Superior temporal gyrus (tissue), 1 donor: ENCODE measurements around the gene PTH1R.

Source experiments
- DNase-seq: peaks from one replicate; pipeline ENCODE4 v3.0.0-alpha.2; 2016; ENCODE audit errors: extremely low spot score

Gene PTH1R

DNA sequence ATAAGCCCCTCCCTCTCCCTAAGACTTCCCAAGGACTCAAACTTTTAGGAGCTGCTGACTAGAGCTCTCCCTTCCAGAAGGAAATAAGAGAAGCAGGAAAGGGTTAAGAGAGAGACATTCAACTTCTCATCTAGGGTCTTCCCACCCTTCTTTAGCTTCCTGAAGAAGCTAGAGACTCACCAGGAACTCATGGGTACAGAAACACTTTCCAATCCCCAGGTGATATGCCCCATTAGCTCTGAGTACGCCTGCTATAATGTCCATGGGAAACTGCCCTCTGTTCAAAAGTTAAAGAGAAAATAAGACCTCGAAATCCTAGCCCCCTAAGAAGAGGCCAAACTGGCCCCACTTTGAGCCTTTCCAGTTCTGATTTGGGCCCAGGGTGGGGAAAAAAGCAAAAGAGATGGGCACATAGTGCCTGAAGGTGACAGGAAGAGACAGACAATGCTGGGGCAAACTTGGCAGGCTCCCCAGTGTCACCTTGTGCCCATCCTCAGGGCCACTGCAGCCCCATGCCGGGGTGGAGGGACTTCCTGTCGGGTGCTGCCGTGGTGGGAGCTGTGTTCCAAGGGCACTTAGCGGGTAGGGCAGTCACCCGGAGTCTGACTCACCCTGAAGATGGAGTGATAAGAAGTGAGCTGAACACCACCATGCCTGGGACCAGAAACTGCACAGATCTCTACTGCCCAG lies 69.5 kb downstream of the PTH1R start:
- DNase-seq = no peak

- no peak for DNase-seq
Observed at GRCh38 chr3:46947546-46947901, 70.0 kb downstream of the PTH1R start.

DNA sequence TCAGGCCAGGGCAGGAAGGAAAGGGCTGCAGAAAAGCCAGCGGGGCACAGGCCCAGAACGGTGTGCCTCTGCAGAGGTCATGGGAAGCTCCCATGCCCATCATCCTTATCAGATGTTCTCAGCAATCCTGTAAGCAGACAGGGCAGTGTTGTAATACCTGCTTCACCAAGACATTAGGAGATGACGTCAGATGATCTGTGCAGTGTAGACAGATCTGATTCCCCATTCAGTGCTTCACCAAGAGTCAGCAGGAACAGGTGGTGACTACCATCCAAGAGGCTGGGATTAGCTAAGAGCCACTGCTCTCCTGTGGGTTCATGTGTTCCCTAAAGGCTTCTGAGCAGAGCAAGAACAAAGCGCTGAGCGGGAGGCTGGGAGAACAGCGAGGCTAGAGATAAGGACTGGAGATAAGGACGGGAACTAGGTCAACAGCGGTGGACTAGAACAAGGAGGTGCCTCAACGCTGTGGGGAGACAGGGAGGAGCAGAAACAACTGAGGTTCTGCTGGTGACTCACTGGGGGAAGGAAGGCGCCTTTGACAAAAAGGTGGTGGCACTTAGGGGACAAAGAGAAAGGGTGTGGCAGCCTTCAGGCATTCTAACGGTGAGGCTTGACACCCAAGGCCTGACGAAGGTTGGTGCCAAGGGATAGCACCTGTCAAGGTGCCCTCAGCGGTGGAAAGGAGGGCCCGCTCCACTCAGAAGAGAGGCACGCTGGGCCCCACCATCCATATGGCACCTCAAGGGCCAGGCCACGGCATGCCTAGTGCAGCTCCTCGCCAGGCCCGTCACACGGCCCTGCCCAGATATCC lies 70.7 kb downstream of the PTH1R start:
- DNase-seq = no peak

DNA sequence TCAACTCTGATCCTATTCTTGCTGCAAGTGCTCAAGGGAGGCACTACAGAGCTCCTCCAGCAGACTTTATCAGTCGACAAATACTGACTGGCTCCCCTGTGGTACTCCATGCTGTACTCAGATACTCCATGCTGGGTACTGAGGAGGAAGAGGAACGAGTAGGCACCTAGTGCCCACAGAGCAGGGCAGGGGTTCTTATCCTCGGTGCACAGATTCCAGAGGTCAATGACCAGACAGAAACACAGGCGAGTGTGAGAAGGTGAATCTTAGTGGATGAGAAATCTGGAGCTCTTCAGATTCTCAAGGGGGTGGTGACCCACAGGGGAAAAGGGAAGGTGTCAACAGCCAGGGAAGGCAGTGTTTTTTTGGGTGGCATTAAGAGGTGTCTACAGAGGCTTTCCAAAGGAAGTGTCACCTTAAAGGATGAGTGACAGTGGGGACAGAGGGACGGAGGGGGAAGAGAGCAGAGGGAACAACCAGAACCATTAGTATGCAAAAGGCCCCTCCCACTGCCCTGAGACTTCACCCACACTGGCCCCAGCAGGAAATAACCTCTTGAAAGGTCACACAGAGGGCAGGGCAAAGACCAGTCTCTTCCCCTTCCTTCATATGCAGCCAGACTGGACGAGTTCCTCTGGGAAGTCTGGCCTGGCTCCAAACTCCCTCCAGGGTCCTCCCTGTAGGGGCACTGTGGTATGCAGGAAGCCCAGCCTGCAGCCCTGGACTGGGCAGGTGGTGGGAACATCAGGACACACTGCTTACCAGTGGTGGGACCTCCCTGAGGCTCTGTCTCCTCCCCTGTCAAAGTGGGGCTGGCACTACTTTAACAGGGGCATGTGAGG lies 71.5 kb downstream of the PTH1R start:
- DNase-seq = no peak

DNA sequence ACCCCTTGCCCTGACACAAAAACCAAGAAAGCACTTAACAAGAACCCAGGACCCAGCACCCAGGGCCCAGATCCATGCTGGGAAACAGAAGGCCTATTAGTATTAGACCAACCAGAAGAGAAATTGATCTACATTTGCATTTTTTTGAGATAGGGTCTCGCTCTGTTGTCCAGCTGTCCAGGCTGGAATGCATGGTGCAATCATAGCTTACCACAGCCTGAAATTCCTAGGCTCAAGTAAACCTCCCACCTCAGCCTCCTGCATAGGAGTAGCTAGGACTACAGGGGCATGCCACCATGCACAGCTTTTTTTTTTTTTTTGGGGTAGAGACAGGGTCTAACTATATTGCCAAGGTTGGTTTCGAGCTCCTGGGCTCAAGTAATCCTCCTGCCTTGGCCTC lies 72.7 kb downstream of the PTH1R start:
- DNase-seq = no peak

DNA sequence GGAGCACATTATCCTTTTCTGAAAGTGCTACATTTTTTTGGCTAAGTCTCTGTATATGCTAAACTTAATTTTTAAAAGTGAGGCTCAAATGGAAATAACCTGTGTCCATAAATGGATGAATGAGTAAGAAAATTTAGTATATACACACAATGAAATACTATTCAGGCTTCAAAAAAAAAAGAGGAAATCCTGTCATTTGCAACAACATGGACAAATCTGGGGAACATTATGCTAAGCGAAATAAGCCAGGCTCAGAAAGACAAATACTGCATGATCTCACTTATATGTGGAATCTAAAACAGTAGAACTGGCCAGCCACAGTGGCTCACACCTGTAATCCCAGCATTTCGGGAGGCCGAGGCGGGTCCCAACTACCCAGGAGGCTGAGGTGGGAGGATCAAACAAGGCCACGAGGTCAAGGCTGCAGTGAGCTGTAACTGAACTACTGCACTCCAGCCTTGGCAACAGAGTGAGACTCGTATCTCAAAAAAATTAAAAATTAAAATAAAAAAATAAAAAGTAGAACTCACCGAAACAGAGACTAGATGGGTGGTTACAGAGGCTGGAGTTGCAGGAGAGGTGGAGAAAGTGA lies 73.2 kb downstream of the PTH1R start:
- DNase-seq = no peak

GRCh38 chr3:46952813-46953212 lies 75.3 kb downstream of the PTH1R start:
- no peak for DNase-seq
